ENCODE results near the gene ANKRD18B. TPM values are rescaled to one million over a fixed set of nuclear protein-coding genes. Genes with fewer than 3 reads are reported as not detected.

The ANKRD18B gene
- total RNA-seq, 1 donor from 2014 or later = not detected

GRCh38 chr9:33620738-33621439 lies 96.8 kb downstream of the ANKRD18B start:
- intact Hi-C loops (cut with micrococcal nuclease) = loop anchor here (5.0 kb wide), 1 partner anchor 756 kb away; the partner anchor contains the start of gene MYORG
- peaks cover 40% of the 10 kb centered on the region for H3K27me3 Mint-ChIP-seq
- H3K9me3 Mint-ChIP-seq = no peaks in the 10 kb centered on the region
- peaks cover 4% of the 10 kb centered on the region for H3K4me1 Mint-ChIP-seq
- DNase-seq (no peak), ATAC-seq (ENCODE audit: low read depth) (no peak)
- CTCF ChIA-PET = interaction anchor here (1.1 to 1.7 kb wide), 3 partner anchors 11 to 158 kb away, joined by 3 to 4 read pairs (median 3); no protein-coding TSS in a partner anchor
- POLR2A ChIA-PET = no interaction called here
- no peaks in the 10 kb centered on the region for H3K36me3 Mint-ChIP-seq (ENCODE audit: low read depth)
- no peak overlapping the region for H3K27ac Mint-ChIP-seq
- no peak overlapping the region for H3K4me3 Mint-ChIP-seq
- TF ChIP-seq CTCF (IDR thresholded peaks at IDR 0.05) = no peak

Other genes starting within 250 kb of the ANKRD18B start
- 51.0 and 57.2 TPM in 2 replicates for gene NFX1, start 233.7 kb upstream of the ANKRD18B start, total RNA-seq
- gene AQP7, start 121.7 kb upstream of the ANKRD18B start, total RNA-seq = not detected in 2 replicates
- 0.95 and 1.6 TPM in 2 replicates for gene AQP3, start 76.7 kb upstream of the ANKRD18B start, total RNA-seq
- 59.9 and 60.1 TPM in 2 replicates for gene NOL6, start 50.3 kb upstream of the ANKRD18B start, total RNA-seq

Measured in activated B cell treated with CpG ODN at 0.5 μM for 24 hours (primary cell).